Adrenal gland (tissue), 12 donors: ENCODE results near the gene RNF220. TPM values are rescaled to one million over a fixed set of nuclear protein-coding genes. Genes with fewer than 3 reads are reported as not detected.

Experiments
- DNase-seq, 7 donors: peaks; one replicate each; pipeline ENCODE4 v3.0.0-alpha.2; 2019 to 2020
- H3K27ac ChIP-seq, 5 donors: fragments of 200-600 bp; sonication (generic) in 4 of 5; 1 replicate in 3 of 5; 2 replicates in 2 of 5; pipeline versions ENCODE4 v1.5.1 to v1.8.0; 2016 to 2020; ENCODE audit warnings: mild to moderate bottlenecking in 1 of 5
- H3K27me3 ChIP-seq: fragments of 200-600 bp; 2 replicates; pipeline ENCODE4 v1.8.0; 2021
- H3K36me3 ChIP-seq, 2 donors: fragments of 200-600 bp; replicated peaks in 1 of 2; 1 replicate in 1 of 2; 2 replicates in 1 of 2; pipeline versions ENCODE4 v1.5.1 to v1.8.0; 2018 to 2022
- H3K4me1 ChIP-seq, 2 donors: fragments of 200-600 bp; replicated peaks in 1 of 2; 1 replicate in 1 of 2; 2 replicates in 1 of 2; pipeline versions ENCODE4 v1.5.1 to v1.8.0; 2018 to 2021
- H3K4me3 ChIP-seq, 4 donors: fragments of 200-600 bp; sonication (generic) in 3 of 4; one replicate each; pipeline ENCODE4 v1.5.1; 2016 to 2018
- H3K9me3 ChIP-seq, 3 donors: fragments of 200-600 bp; sonication (generic) in 1 of 3; replicated peaks in 1 of 3; 1 replicate in 2 of 3; 2 replicates in 1 of 3; pipeline versions ENCODE4 v1.5.1 to v1.8.0; 2016 to 2021
- CTCF ChIP-seq, 6 experiments: fragments of 450-650 bp in 4 of 6; fragments of 200-600 bp in 2 of 6; sonication (generic) in 1 of 6; IDR thresholded peaks; 1 replicate in 5 of 6; 2 replicates in 1 of 6; pipeline versions ENCODE4 v1.5.1 to v1.8.0; 2016 to 2021; ENCODE audit warnings: antibody characterized with exemption in 6 of 6, mild to moderate bottlenecking in 2 of 6, moderate library complexity in 1 of 6
- POLR2A ChIP-seq, 2 donors: fragments of 450-650 bp; IDR thresholded peaks; one replicate each; pipeline ENCODE4 v1.6.1; 2017; ENCODE audit warnings: antibody characterized with exemption in 2 of 2, mild to moderate bottlenecking in 2 of 2, moderate library complexity in 1 of 2
- WGBS, 4 donors: extraction: QIAGEN DNeasy Blood & Tissue Kit in 2 of 4; methylation state at CpG; one replicate each; pipeline versions ENCODE4 v1.1.5 to v1.1.7; 2013 to 2017; 5-methylcytosine and 5-hydroxymethylcytosine counted together
- intact Hi-C, 2 donors: fragments of 100-400 bp; cut with DNase I; formaldehyde crosslinking; loops; one replicate each; pipeline versions ENCODE4 v1.14.1 to v1.15.0; 2022 to 2023
- polyA plus RNA-seq, 3 donors: library from polyadenylated mRNA; stranded (reverse); fragments of 200-250 nt in 2 of 3; fragments of 350-450 nt in 1 of 3; fragmentation: Illumina TruSeq in 1 of 3; extraction: RNeasy Lipid Tissue Mini Kit (QIAGEN cat#74804) in 1 of 3; gene quantifications; one replicate each; pipeline ENCODE4 v1.2.3, GENCODE V29; 2013 to 2014
- total RNA-seq, 9 donors: library from RNA; depleted of rRNA in 4 of 9; stranded (reverse); fragments of >200 nt in 4 of 9; fragments of 120-200 nt in 1 of 9; fragmentation: NEBNext Ultra II Directional in 1 of 9; extraction: Animal tissue kit (Norgen Biotek cat#: 25700) in 1 of 9; gene quantifications; one replicate each; pipeline versions ENCODE4 v1.1.0 to v1.2.4, GENCODE V29; 2013 to 2023
- donor health status: healthy with polysubstance abuse.
- donor health status: Bipolar disorder and iron deficiency.
- donor health status: DM: yes; HTN: yes; CAD: no.
- donor health status: DM: no; HTN: no; CAD: no.
- donor health status: DM: no; HTN: no; CAD: no.
- donor health status: DM: yes; HTN: yes; CAD: no.

The RNF220 gene
- total and polyA plus RNA-seq, 12 donors = 36.3 to 150 (median 66.5) TPM

DNA sequence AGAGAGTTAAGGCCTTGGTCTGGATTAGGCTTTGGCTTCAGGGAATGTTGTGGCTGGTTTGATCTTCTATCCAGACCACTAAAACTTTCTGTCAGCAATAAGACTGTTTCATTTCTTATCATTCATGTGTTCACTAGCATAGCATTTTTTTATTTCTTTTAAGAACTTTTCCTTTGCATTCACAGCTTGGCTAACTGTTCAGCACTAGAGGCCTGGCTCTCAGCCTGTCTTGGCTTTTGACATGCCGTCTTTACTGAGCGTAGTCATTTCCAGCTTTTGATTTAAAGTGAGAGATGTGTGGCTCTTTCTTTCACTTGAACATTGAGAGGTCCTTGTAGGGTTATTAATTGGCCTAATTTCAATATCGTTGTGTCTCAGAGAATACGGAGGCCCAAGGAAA is 62.5 kb downstream of the RNF220 start:
- TF ChIP-seq POLR2A (IDR thresholded peaks at IDR 0.05) = no peak
- TF ChIP-seq CTCF (IDR thresholded peaks at IDR 0.05) = no peak
- Histone ChIP-seq H3K9me3 (no peaks in the 10 kb centered on the region), H3K27me3 (peaks cover 6% of the 10 kb centered on the region), H3K4me1 (no peaks in the 10 kb centered on the region), H3K36me3 (no peaks in the 10 kb centered on the region), H3K27ac (no peak overlapping the region), H3K4me3 (no peak overlapping the region)
- intact Hi-C loops = no loop called here
- DNase-seq = no peak
- 79 to 85% (median 81%) methylated on average over 4 of the region's 4 CpGs for WGBS, 4 donors

GRCh38 chr1:44471911-44472453 is 66.9 kb downstream of the RNF220 start:
- Histone ChIP-seq H3K27me3 (peaks cover 6% of the 10 kb centered on the region), H3K27ac (no peak overlapping the region), H3K4me3 (no peak overlapping the region), H3K4me1 (no peaks in the 10 kb centered on the region), H3K36me3 (no peaks in the 10 kb centered on the region), H3K9me3 (no peaks in the 10 kb centered on the region)
- intact Hi-C loops = no loop called here
- no peak for DNase-seq
- WGBS, 4 donors = 60 to 74% (median 69%) methylated on average over 2 of the region's 2 CpGs
- no peak for TF ChIP-seq POLR2A (IDR thresholded peaks at IDR 0.05)
- TF ChIP-seq CTCF (IDR thresholded peaks at IDR 0.05) = no peak

GRCh38 chr1:44472620-44473525 is 67.8 kb downstream of the RNF220 start:
- H3K9me3 ChIP-seq = no peaks in the 10 kb centered on the region
- intact Hi-C loops = no loop called here
- H3K36me3 ChIP-seq = no peaks in the 10 kb centered on the region
- H3K4me1 ChIP-seq = no peaks in the 10 kb centered on the region
- no peak overlapping the region for H3K27ac ChIP-seq
- peaks cover 6% of the 10 kb centered on the region for H3K27me3 ChIP-seq
- no peak for DNase-seq
- no peak for TF ChIP-seq CTCF (IDR thresholded peaks at IDR 0.05)
- 48 to 60% (median 51%) methylated on average over 15 to 18 of the region's 18 CpGs for WGBS, 4 donors
- no peak overlapping the region for H3K4me3 ChIP-seq

GRCh38 chr1:44476891-44477290 is 71.8 kb downstream of the RNF220 start:
- Histone ChIP-seq H3K36me3 (no peaks in the 10 kb centered on the region), H3K27me3 (peaks cover 6% of the 10 kb centered on the region), H3K4me1 (no peaks in the 10 kb centered on the region), H3K9me3 (no peaks in the 10 kb centered on the region), H3K4me3 (no peak overlapping the region), H3K27ac (no peak overlapping the region)
- no peak for DNase-seq
- TF ChIP-seq POLR2A (IDR thresholded peaks at IDR 0.05) = no peak
- TF ChIP-seq CTCF (IDR thresholded peaks at IDR 0.05) = no peak
- intact Hi-C loops = no loop called here
